SU-DHL-6 (cell line): ENCODE results near the gene ZSCAN2.

Source experiments
- EZH2phosphoT487 ChIP-seq: fragments of 200-600 bp; sonication (generic), shearing (Covaris generic); conservative IDR thresholded peaks from 2 replicates; pipeline ENCODE4 v1.6.1; 2018; ENCODE audit warnings: mild to moderate bottlenecking, antibody characterized with exemption, low read length, moderate library complexity, mixed read lengths
- TF ChIP-seq, protein P1 (sequence below): fragments of 200-600 bp; sonication (generic); IDR thresholded peaks from one replicate; pipeline ENCODE4 v1.5.1; 2017; ENCODE audit warnings: antibody characterized with exemption, mild to moderate bottlenecking, low read length, moderate library complexity; ENCODE audit not compliant: insufficient read depth, poor library complexity, severe bottlenecking

DNA sequence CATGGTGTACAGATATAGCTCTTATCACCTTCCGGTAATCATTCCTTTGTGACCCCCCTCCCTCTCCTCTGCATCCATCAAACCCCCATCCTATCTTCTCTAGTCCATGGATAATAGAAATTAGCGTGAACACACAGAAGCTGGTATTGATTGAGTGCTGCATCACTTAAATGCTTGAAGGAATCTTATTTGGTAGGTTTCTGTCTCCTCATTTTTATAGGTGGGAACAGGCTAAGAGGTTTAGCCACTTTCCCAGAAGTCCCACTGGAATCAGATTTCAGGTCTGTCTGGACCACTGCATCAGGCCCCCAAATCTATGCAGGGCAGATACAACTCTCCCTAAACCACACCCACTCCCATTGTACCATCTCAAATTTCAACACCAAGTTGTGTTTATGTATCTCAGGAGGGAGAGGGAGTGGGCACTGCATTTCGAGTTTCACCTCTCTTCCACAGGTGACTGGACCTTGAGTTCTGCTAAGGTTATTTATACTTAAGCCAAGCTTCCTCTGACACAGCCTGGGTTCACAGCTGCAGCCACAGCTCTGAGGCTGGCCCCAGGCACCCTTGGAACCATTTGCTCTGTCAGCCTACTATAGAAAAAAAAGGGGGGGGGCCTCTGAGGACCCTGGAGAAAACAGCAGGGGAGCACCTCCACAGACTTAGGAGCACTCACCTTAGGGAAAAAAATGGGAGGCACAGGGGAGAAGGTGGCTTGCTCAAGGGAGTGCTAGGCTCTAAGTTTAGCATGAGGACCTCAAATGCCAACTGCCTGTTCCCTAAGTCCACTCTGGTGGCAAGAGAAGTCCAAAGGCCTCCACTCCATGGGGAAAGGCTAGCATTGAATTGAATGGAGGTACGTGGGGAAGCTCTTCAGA is 59.3 kb downstream of the ZSCAN2 start:
- TF ChIP-seq, protein P1, sequence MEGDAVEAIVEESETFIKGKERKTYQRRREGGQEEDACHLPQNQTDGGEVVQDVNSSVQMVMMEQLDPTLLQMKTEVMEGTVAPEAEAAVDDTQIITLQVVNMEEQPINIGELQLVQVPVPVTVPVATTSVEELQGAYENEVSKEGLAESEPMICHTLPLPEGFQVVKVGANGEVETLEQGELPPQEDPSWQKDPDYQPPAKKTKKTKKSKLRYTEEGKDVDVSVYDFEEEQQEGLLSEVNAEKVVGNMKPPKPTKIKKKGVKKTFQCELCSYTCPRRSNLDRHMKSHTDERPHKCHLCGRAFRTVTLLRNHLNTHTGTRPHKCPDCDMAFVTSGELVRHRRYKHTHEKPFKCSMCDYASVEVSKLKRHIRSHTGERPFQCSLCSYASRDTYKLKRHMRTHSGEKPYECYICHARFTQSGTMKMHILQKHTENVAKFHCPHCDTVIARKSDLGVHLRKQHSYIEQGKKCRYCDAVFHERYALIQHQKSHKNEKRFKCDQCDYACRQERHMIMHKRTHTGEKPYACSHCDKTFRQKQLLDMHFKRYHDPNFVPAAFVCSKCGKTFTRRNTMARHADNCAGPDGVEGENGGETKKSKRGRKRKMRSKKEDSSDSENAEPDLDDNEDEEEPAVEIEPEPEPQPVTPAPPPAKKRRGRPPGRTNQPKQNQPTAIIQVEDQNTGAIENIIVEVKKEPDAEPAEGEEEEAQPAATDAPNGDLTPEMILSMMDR, result no peak
- TF ChIP-seq EZH2phosphoT487, result no peak
